ENCODE results near the gene EHMT1. TPM values are rescaled to one million over a fixed set of nuclear protein-coding genes. Genes with fewer than 3 reads are reported as not detected.

Gene EHMT1
- polyA plus RNA-seq, 1 of the 3 experiments (the other 2 are of a cell fraction) = 39.5 TPM

- CTCF ChIA-PET = interaction anchor here (1.2 kb wide), 1 partner anchor 15 kb away, joined by 4 read pairs; no protein-coding TSS in a partner anchor
- Histone ChIP-seq H3K4me1 (ENCODE audit: control insufficient read depth in 1 of 2, insufficient read depth in 2 of 2, low read depth in 1 of 2, low read length in 1 of 2) (peaks cover 0 to 13% of the 10 kb centered on the region in 2 experiments; a peak in 1 of 4 replicates), H3K27me3 (ENCODE audit: insufficient read depth) (no peaks in the 10 kb centered on the region)
Observed at GRCh38 chr9:137880160-137880975, 261.6 kb downstream of the EHMT1 start.

More at GRCh38 chr9:137880160-137880975, 261.6 kb downstream of the EHMT1 start:
- Histone ChIP-seq H2AFZ (ENCODE audit: low read depth) (no peak overlapping the region), H3K79me2 (ENCODE audit: insufficient read depth) (no peaks in the 10 kb centered on the region), H3F3A (replicated peaks; ENCODE audit: insufficient read depth) (no peaks in the 10 kb centered on the region), H3K9ac (no peak overlapping the region), H3K36me3 (replicated peaks in 1 of 2; ENCODE audit: control insufficient read depth in 1 of 2, insufficient read depth in 2 of 2, low read length in 1 of 2) (no peaks in the 10 kb centered on the region), H3K27ac (ENCODE audit: low read depth in 2 of 2, low read length in 1 of 2) (no peak overlapping the region), H3K4me3 (ENCODE audit: low read depth in 2 of 2, low read length in 1 of 2) (no peak overlapping the region), H3K9me2 (no peaks in the 10 kb centered on the region), H3K4me2 (no peak overlapping the region), H4K20me1 (ENCODE audit: insufficient read depth) (no peaks in the 10 kb centered on the region), H3K9me3 (no peaks in the 10 kb centered on the region)
- WGBS (ENCODE audit: low lambda C conversion rate) = 48% methylated on average over 10 of the region's 16 CpGs
- DNase-seq = no peak
- POLR2A ChIA-PET = no interaction called here
- TF ChIP-seq POLR2AphosphoS5 (IDR thresholded peaks at IDR 0.05; ENCODE audit: low read depth, low read length) (no peak), FOXJ3 (CRISPR knock-in tag; IDR thresholded peaks at IDR 0.05) (no peak), TCF12 (IDR thresholded peaks at IDR 0.05) (no peak), EP300 (IDR thresholded peaks at IDR 0.05; ENCODE audit: borderline replicate concordance in 1 of 2, low read depth in 1 of 2, low read length in 1 of 2) (no peak), PBX3 (IDR thresholded peaks at IDR 0.05) (no peak), TEAD4 (IDR thresholded peaks at IDR 0.05; ENCODE audit: borderline replicate concordance, insufficient read depth) (no peak), NFIC (IDR thresholded peaks at IDR 0.05; ENCODE audit: borderline replicate concordance) (no peak), RCOR1 (IDR thresholded peaks at IDR 0.05; ENCODE audit: low read length) (no peak), CHD2 (IDR thresholded peaks at IDR 0.05; ENCODE audit: low read length, partially characterized antibody) (no peak), SIN3A (IDR thresholded peaks at IDR 0.05; ENCODE audit: borderline replicate concordance, low read depth, low read length) (no peak), MEF2A (IDR thresholded peaks at IDR 0.05; ENCODE audit: borderline replicate concordance, low read depth) (no peak), FOXM1 (IDR thresholded peaks at IDR 0.05; ENCODE audit: low read depth) (no peak), JUND (IDR thresholded peaks at IDR 0.05) (no peak), EZH2phosphoT487 (IDR thresholded peaks at IDR 0.05; ENCODE audit: borderline replicate concordance, low read depth) (no peak), IRF3 (IDR thresholded peaks at IDR 0.05; ENCODE audit: low read depth, low read length) (no peak), RAD21 (IDR thresholded peaks at IDR 0.05; ENCODE audit: low read length) (no peak), MAX (IDR thresholded peaks at IDR 0.05; ENCODE audit: low read depth) (no peak), MXI1 (IDR thresholded peaks at IDR 0.05; ENCODE audit: low read depth, low read length) (no peak)
- TF ChIP-seq, protein P1, sequence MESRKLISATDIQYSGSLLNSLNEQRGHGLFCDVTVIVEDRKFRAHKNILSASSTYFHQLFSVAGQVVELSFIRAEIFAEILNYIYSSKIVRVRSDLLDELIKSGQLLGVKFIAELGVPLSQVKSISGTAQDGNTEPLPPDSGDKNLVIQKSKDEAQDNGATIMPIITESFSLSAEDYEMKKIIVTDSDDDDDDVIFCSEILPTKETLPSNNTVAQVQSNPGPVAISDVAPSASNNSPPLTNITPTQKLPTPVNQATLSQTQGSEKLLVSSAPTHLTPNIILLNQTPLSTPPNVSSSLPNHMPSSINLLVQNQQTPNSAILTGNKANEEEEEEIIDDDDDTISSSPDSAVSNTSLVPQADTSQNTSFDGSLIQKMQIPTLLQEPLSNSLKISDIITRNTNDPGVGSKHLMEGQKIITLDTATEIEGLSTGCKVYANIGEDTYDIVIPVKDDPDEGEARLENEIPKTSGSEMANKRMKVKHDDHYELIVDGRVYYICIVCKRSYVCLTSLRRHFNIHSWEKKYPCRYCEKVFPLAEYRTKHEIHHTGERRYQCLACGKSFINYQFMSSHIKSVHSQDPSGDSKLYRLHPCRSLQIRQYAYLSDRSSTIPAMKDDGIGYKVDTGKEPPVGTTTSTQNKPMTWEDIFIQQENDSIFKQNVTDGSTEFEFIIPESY (IDR thresholded peaks at IDR 0.05; ENCODE audit: borderline replicate concordance, low read depth) = no peak
- TF ChIP-seq, protein P2, sequence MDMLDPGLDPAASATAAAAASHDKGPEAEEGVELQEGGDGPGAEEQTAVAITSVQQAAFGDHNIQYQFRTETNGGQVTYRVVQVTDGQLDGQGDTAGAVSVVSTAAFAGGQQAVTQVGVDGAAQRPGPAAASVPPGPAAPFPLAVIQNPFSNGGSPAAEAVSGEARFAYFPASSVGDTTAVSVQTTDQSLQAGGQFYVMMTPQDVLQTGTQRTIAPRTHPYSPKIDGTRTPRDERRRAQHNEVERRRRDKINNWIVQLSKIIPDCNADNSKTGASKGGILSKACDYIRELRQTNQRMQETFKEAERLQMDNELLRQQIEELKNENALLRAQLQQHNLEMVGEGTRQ (IDR thresholded peaks at IDR 0.05; ENCODE audit: borderline replicate concordance, low read depth, low read length) = no peak
